ENCODE results near the gene DYNC1I1.

The DYNC1I1 gene

GRCh38 chr7:96034940-96035727 is 262.8 kb downstream of the DYNC1I1 start:
- TF ChIP-seq CTCF (IDR thresholded peaks at IDR 0.05; ENCODE audit: unreplicated experiment in 3 of 3): no peak
- Mint-ChIP-seq H3K9me3 (no peaks in the 10 kb centered on the region), H3K27ac (no peak overlapping the region), H3K27me3 (ENCODE audit: low read depth) (no peaks in the 10 kb centered on the region), H3K36me3 (ENCODE audit: low read depth) (no peaks in the 10 kb centered on the region), H3K4me3 (no peak overlapping the region), H3K4me1 (peaks cover 26% of the 10 kb centered on the region)

GRCh38 chr7:96040250-96040772 is 268.0 kb downstream of the DYNC1I1 start:
- Mint-ChIP-seq H3K27me3 (ENCODE audit: low read depth) (no peaks in the 10 kb centered on the region), H3K4me1 (peaks cover 8% of the 10 kb centered on the region), H3K27ac (no peak overlapping the region), H3K36me3 (ENCODE audit: low read depth) (no peaks in the 10 kb centered on the region), H3K9me3 (no peaks in the 10 kb centered on the region), H3K4me3 (no peak overlapping the region)
- no peak for TF ChIP-seq CTCF (IDR thresholded peaks at IDR 0.05; ENCODE audit: unreplicated experiment in 3 of 3)

- Mint-ChIP-seq H3K27me3 (ENCODE audit: low read depth) (no peaks in the 10 kb centered on the region), H3K4me3 (no peak overlapping the region), H3K9me3 (no peaks in the 10 kb centered on the region), H3K27ac (no peak overlapping the region), H3K4me1 (no peaks in the 10 kb centered on the region), H3K36me3 (ENCODE audit: low read depth) (no peaks in the 10 kb centered on the region)
- TF ChIP-seq CTCF (IDR thresholded peaks at IDR 0.05; ENCODE audit: unreplicated experiment in 3 of 3): no peak
Observed at GRCh38 chr7:96041171-96041570, 268.8 kb downstream of the DYNC1I1 start.

GRCh38 chr7:96045181-96045580 is 272.8 kb downstream of the DYNC1I1 start:
- Mint-ChIP-seq H3K9me3 (no peaks in the 10 kb centered on the region), H3K36me3 (ENCODE audit: low read depth) (no peaks in the 10 kb centered on the region), H3K27me3 (ENCODE audit: low read depth) (no peaks in the 10 kb centered on the region), H3K4me1 (no peaks in the 10 kb centered on the region), H3K27ac (no peak overlapping the region), H3K4me3 (no peak overlapping the region)
- TF ChIP-seq CTCF (IDR thresholded peaks at IDR 0.05; ENCODE audit: unreplicated experiment in 3 of 3): no peak

GRCh38 chr7:96045919-96046318 is 273.6 kb downstream of the DYNC1I1 start:
- Mint-ChIP-seq H3K9me3 (no peaks in the 10 kb centered on the region), H3K36me3 (ENCODE audit: low read depth) (no peaks in the 10 kb centered on the region), H3K27ac (no peak overlapping the region), H3K4me3 (no peak overlapping the region), H3K27me3 (ENCODE audit: low read depth) (no peaks in the 10 kb centered on the region), H3K4me1 (no peaks in the 10 kb centered on the region)
- no peak for TF ChIP-seq CTCF (IDR thresholded peaks at IDR 0.05; ENCODE audit: unreplicated experiment in 3 of 3)

- Mint-ChIP-seq H3K9me3 (no peaks in the 10 kb centered on the region), H3K36me3 (ENCODE audit: low read depth) (no peaks in the 10 kb centered on the region), H3K27me3 (ENCODE audit: low read depth) (no peaks in the 10 kb centered on the region), H3K4me3 (no peak overlapping the region), H3K27ac (no peak overlapping the region), H3K4me1 (no peaks in the 10 kb centered on the region)
- no peak for TF ChIP-seq CTCF (IDR thresholded peaks at IDR 0.05; ENCODE audit: unreplicated experiment in 3 of 3)
Observed at GRCh38 chr7:96052289-96052688, 279.9 kb downstream of the DYNC1I1 start.
